ENCODE measurements around the gene AP1B1.

DNA sequence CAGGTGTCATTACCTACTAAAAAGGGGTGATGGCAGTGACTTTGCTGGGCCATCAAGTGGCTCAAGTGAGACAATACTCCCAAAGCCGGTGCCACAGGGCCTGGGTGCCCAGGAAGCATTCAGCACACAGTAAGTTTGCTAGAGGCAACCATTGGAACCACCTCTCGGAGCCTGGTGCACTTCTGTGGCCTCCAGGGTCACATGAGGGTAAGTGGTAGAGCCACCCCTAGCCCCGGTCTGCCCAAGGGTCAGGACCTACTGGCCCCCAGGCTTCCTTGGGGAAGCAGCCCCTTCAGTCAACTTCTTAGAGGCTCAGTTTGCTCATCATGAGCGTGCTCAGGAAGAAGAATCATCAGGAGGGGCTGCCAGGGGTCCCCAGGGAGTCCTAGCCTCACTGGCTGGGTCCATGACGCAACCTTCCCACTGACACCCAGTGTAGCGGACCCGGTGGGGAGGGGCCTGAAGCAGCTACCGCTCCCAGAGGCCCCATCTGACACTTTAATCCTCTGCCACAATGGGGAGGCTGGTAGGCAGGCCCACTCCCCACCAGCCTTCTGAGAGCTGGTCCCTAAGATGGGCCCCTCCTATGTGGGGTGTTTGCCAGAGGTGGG, 55.4 kb downstream of the AP1B1 start:
- TF ChIP-seq, protein P1, sequence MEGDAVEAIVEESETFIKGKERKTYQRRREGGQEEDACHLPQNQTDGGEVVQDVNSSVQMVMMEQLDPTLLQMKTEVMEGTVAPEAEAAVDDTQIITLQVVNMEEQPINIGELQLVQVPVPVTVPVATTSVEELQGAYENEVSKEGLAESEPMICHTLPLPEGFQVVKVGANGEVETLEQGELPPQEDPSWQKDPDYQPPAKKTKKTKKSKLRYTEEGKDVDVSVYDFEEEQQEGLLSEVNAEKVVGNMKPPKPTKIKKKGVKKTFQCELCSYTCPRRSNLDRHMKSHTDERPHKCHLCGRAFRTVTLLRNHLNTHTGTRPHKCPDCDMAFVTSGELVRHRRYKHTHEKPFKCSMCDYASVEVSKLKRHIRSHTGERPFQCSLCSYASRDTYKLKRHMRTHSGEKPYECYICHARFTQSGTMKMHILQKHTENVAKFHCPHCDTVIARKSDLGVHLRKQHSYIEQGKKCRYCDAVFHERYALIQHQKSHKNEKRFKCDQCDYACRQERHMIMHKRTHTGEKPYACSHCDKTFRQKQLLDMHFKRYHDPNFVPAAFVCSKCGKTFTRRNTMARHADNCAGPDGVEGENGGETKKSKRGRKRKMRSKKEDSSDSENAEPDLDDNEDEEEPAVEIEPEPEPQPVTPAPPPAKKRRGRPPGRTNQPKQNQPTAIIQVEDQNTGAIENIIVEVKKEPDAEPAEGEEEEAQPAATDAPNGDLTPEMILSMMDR (IDR thresholded peaks at IDR 0.05) = no peak
- TF ChIP-seq POLR2AphosphoS5 (IDR thresholded peaks at IDR 0.05) = no peak
- no peak for TF ChIP-seq EP300 (IDR thresholded peaks at IDR 0.05)
- TF ChIP-seq POLR2A (IDR thresholded peaks at IDR 0.05) = no peak

All from suprapubic skin (tissue), 4 donors.